ENCODE measurements around the gene RRAS.

DNA sequence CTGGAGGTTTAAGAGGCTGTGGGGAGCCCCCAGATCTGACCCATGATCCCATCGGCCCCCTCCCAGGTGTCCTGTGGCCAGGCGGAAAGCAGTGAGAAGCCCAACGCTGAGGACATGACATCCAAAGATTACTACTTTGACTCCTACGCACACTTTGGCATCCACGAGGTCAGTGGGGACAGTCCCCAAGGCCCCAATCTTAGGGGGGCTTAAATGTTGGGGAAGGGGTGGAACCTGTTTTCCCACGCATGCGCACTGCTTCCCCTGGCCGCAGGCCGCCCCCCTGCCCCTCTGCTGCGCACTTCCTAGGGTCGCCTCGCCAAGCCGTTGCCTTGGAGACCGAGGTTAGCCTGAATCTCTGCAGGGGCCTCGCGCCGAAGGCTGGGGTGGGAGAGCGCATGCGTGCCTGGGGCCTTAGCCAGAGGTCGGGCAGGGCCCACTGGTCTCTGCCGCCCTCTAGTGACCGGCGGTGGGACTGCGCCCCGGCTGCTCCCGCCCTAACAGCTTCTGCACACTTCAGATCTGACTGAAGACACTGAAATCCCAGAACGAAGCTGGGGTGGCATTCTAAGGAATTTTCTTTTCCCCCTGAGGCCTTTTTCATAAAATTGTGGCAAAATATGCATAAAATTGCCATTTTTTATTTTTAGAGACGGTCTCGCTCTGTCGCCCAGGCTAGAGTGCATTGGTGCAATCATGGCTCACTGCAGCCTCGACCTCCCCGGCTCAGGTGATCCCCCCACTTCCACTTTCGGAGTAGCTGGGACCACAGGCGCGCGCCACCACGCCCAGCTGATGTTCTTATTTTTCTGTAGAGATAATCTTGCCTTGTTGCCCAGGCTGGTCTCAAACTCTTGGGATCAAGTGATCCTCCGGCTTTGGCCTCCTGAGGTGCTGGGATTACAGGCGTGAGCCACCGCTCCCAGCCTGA is 40.7 kb upstream of the RRAS start:
- TF ChIP-seq CTCF (IDR thresholded peaks at IDR 0.05) (peak; percentile 95 to 100 (median 99)), POLR2A (IDR thresholded peaks at IDR 0.05) (no peak)
